Nephron (organoid): ENCODE results near the gene GARIN5A.

Source experiments
- H3K27ac Mint-ChIP-seq, 3 experiments: 2 replicates each; pipeline ENCODE4 v1.8.0; 2020; ENCODE audit warnings: mixed read lengths in 3 of 3, mild to moderate bottlenecking in 2 of 3, moderate library complexity in 1 of 3
- H3K27me3 Mint-ChIP-seq: 2 replicates; pipeline ENCODE4 v1.8.0; 2021; ENCODE audit warnings: low read depth, mild to moderate bottlenecking, moderate library complexity, mixed read lengths
- H3K36me3 Mint-ChIP-seq: 2 replicates; pipeline ENCODE4 v1.8.0; 2020; ENCODE audit warnings: low read depth, mixed read lengths
- H3K4me1 Mint-ChIP-seq: 2 replicates; pipeline ENCODE4 v1.8.0; 2020; ENCODE audit warnings: mixed read lengths
- H3K4me3 Mint-ChIP-seq, 3 experiments: 2 replicates each; pipeline ENCODE4 v1.8.0; 2020; ENCODE audit warnings: mild to moderate bottlenecking in 3 of 3, mixed read lengths in 3 of 3, moderate library complexity in 2 of 3
- H3K9me3 Mint-ChIP-seq: 2 replicates; pipeline ENCODE4 v1.8.0; 2020; ENCODE audit warnings: mixed read lengths
- CTCF ChIP-seq, 3 experiments: fragments of 200-600 bp; sonication (generic); IDR thresholded peaks; one replicate each; pipeline ENCODE4 v1.5.0; 2021; ENCODE audit warnings: antibody characterized with exemption in 3 of 3; ENCODE audit not compliant: unreplicated experiment in 3 of 3

GARIN5A gene

DNA sequence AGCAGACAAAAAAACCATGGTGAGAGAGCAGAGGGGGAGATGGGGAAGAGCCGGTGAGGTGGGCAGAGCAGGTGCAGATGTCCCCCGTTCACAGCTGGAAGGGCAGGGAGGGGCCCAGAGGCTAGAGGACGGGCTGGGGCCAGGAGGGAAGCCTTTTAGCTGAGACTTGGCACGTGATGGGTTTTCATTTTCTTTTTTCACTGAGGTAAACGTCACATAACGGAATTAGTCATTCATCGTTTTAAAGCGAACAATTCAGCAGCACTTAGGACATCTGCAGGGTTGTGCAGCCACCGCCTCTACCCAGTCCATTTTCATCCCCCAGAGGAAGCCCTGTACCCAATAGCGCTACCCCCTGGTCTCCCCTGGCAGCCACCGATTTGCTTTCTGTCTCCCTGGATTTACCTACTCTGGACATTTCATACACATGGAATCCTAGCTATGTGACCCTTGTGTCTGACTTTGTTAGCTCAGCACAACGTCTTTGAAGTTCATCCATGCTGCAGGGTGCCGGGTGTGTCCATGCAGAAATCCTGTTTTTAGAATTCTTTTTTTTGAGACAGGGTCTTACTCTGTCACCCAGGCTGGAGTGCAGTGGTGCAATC, 16.4 kb downstream of the GARIN5A start:
- H3K4me1 Mint-ChIP-seq: peaks cover 10% of the 10 kb centered on the region
- H3K27me3 Mint-ChIP-seq: peaks cover 13% of the 10 kb centered on the region
- H3K36me3 Mint-ChIP-seq: no peaks in the 10 kb centered on the region
- H3K9me3 Mint-ChIP-seq: peaks cover under 1% of the 10 kb centered on the region
- H3K4me3 Mint-ChIP-seq: no peak overlapping the region
- TF ChIP-seq CTCF (IDR thresholded peaks at IDR 0.05; ENCODE audit: unreplicated experiment in 3 of 3): no peak
- H3K27ac Mint-ChIP-seq: peak overlapping the region; percentile 47 to 60 (median 57)

GRCh38 chr19:50459638-50460037, 17.0 kb downstream of the GARIN5A start:
- H3K36me3 Mint-ChIP-seq: no peaks in the 10 kb centered on the region
- peaks cover 10% of the 10 kb centered on the region for H3K4me1 Mint-ChIP-seq
- H3K4me3 Mint-ChIP-seq: no peak overlapping the region
- TF ChIP-seq CTCF (IDR thresholded peaks at IDR 0.05; ENCODE audit: unreplicated experiment in 3 of 3): no peak
- H3K27me3 Mint-ChIP-seq: peaks cover 13% of the 10 kb centered on the region
- peaks cover 2% of the 10 kb centered on the region for H3K9me3 Mint-ChIP-seq
- H3K27ac Mint-ChIP-seq: no peak overlapping the region

DNA sequence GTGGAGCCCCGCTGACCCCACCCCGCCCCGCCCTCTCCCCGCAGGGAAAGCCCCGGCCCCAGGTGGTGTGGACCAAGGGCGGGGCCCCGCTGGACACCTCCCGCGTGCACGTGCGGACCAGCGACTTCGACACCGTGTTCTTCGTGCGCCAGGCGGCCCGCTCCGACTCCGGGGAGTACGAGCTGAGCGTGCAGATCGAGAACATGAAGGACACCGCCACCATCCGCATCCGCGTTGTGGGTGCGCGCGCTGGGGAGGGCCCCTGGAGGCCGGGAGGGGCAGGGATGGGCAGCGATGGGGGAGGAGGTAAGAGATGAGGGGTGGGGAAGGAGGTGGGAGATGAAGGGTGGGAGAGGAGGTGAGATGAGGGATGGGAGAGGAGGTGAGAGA, 17.6 kb downstream of the GARIN5A start:
- Mint-ChIP-seq H3K36me3 (no peaks in the 10 kb centered on the region), H3K27ac (no peak overlapping the region), H3K27me3 (peaks cover 13% of the 10 kb centered on the region), H3K4me3 (no peak overlapping the region), H3K4me1 (peaks cover 10% of the 10 kb centered on the region), H3K9me3 (peaks cover 2% of the 10 kb centered on the region)
- no peak for TF ChIP-seq CTCF (IDR thresholded peaks at IDR 0.05; ENCODE audit: unreplicated experiment in 3 of 3)

DNA sequence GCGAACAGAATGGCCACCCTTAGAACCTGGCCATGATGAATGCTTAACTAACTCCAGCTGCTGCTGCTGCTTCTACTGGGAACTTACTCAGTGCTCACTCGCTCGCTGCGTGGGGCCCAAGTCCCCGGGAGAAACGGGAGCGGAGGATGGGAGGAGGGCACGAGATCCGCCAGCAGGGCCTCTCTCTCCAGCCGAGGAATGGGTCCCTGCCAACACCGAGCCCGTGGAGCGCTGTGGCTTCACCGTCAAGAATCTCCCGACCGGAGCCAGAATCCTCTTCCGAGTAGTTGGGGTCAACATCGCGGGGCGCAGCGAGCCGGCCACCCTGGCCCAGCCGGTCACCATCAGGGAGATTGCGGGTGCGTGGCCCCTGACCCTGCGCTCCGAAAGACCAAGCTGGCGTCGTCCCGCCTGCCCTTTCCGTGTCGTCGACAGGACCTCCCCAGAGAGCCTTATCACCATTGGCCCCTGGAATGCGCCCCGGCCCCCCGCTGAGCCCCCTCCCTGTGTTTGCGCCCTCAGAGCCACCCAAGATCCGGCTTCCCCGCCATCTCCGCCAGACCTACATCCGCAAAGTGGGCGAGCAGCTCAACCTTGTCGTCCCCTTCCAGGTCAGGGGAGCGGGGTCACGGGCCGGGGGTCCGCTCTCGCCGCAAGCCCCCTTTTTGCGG, 18.1 kb downstream of the GARIN5A start:
- Mint-ChIP-seq H3K9me3 (peaks cover 2% of the 10 kb centered on the region), H3K4me3 (no peak overlapping the region), H3K27me3 (peaks cover 10% of the 10 kb centered on the region), H3K4me1 (peaks cover 10% of the 10 kb centered on the region), H3K36me3 (no peaks in the 10 kb centered on the region), H3K27ac (no peak overlapping the region)
- no peak for TF ChIP-seq CTCF (IDR thresholded peaks at IDR 0.05; ENCODE audit: unreplicated experiment in 3 of 3)

GRCh38 chr19:50457300-50457699, 19.3 kb downstream of the GARIN5A start:
- peaks cover 10% of the 10 kb centered on the region for H3K27me3 Mint-ChIP-seq
- no peak overlapping the region for H3K4me3 Mint-ChIP-seq
- no peak overlapping the region for H3K27ac Mint-ChIP-seq
- TF ChIP-seq CTCF (IDR thresholded peaks at IDR 0.05; ENCODE audit: unreplicated experiment in 3 of 3): no peak
- H3K9me3 Mint-ChIP-seq: peaks cover 2% of the 10 kb centered on the region
- H3K4me1 Mint-ChIP-seq: peaks cover 10% of the 10 kb centered on the region
- H3K36me3 Mint-ChIP-seq: no peaks in the 10 kb centered on the region

- TF ChIP-seq CTCF (IDR thresholded peaks at IDR 0.05; ENCODE audit: unreplicated experiment in 3 of 3): no peak
- Mint-ChIP-seq H3K27me3 (peaks cover 10% of the 10 kb centered on the region), H3K4me3 (no peak overlapping the region), H3K27ac (no peak overlapping the region), H3K4me1 (peaks cover 6% of the 10 kb centered on the region), H3K36me3 (no peaks in the 10 kb centered on the region), H3K9me3 (peaks cover 2% of the 10 kb centered on the region)
These were observed 20.7 kb downstream of the GARIN5A start for GRCh38 chr19:50455992-50456391.
